Dermis microvascular lymphatic vessel endothelial cell (primary cell): Measurements from ENCODE around the gene TMTC2. TPM values are rescaled to one million over a fixed set of nuclear protein-coding genes. Genes with fewer than 3 reads are reported as not detected.

ENCODE experiments used
- DNase-seq, 2 donors: peaks; one replicate each; pipeline versions ENCODE4 v3.0.0 to v3.0.0-alpha.2; 2010; ENCODE audit warnings: low read depth in 2 of 2
- total RNA-seq: library from RNA; depleted of rRNA; stranded (reverse); fragments of >200 nt; gene quantifications from 2 replicates; pipeline ENCODE4 v1.2.1, GENCODE V29; 2014

The TMTC2 gene
- total RNA-seq, 1 donor from 2014 or later, result 4.9 TPM

DNA sequence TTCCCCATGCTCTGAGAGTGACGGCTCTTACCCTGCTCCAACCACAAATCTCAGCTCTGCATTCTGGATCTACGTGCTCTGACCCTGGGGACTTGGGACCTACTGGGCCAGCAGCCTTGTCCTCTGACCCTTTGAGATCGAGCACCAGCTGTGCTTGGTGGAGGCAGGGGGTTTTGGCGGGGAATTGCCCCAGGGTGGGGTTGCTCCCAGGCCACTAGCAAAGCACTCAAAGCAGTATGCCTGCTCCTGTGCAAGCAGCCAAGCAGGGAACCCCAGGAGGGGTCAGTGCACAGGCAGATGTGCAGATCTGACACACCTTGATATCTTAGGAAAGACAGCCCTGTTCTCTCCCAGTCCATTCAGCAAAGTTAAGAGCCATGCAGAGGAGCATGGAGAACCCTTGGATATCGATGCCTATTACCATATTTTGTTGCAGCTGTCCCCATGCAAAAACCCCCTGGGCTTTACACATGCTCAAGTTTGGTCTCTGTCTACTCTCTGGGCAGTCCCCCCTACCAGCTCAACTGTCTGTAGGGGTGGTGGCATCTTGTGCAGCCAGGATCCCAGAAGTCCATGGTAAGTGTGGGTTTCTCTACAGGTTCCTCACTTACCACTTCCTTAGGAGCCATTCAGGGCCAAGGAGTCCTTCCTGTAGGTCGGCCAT lies 319.0 kb downstream of the TMTC2 start:
- no peak for DNase-seq

DNA sequence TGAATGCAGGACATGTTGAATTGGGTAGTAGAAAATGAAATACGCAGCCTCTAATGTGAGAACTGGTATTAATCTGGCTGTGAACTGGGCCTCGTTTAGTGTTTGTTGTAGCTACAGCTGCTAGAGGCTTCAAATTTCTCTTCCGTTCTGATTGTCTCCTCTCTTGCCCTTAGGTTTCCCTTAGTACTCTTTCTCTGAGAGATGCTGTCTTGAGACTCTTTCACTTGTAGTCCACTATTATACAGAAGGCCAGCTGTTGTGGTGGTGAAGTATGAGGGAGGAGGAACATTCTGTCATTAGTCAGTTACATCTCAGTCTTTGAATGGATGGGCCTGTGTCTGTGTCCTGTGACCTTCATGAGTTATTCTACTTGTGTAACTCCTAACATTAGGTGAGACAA lies 322.0 kb downstream of the TMTC2 start:
- no peak for DNase-seq

DNA sequence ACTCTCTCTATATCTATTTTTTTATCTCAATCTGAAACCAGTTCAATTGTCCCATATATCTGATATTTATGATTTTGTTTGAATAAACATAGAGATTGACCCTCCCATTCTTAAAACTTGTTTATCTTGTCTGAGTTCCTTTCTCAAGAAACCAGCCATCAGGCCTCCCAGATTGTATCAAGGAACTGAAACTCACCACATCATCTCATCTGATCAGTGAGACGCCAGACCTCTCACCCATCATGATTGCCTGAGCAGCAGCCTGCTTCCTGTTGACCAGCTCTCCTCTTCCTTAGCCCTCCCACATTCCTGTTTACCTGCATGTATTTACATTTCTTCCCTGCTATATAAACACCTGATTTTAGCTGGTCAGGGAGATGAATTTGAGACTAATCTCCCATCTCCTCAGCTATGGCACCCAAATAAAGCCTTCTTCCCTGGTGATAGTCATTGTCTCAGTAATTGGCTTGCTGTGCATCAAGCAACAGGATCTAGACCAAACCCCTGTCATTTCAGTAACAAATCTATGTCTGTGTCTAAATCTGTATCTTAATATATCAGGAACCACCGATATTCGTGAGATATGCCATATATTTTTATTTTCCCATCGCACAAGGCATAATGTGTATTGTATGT lies 323.6 kb downstream of the TMTC2 start:
- DNase-seq, result no peak

DNA sequence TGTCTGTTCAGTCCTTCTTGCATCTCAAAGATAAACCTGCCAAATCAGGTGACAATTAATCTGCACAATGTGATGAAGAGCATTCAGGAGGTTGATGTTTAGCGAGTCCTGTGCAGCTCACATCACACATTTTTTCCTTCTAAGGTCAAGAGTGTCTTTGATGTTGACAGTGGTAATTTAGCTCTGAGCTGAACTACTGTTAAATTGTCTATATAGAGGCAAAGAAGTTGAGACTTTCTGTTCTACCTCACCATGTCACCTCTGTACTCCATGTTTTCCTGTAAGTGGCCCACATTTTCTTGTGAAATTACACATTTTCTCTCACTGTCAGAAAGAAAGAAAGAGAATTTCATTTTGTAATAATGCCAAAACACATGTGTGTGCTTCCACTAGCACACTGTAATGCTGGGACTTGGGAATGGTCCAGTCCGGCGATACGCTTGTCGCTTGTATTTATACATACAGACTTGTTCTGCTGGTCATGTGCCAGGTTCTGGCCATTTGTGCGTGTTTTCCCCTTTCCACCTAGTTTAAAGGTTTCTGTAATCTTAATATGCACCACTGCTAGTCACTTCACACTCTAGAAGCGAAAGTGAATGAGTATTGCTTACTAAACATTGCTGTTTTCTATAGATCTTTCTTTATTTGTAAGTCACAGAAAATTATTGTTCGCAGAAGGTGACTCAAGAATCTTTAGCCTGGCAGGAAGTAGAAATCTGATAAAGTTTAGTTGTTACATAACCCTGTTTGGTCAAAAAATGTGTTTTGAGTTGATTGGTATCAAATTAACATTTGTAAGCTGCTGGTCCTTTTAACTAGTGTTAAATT lies 328.9 kb downstream of the TMTC2 start:
- peak; percentile 7 to 12 for DNase-seq

DNA sequence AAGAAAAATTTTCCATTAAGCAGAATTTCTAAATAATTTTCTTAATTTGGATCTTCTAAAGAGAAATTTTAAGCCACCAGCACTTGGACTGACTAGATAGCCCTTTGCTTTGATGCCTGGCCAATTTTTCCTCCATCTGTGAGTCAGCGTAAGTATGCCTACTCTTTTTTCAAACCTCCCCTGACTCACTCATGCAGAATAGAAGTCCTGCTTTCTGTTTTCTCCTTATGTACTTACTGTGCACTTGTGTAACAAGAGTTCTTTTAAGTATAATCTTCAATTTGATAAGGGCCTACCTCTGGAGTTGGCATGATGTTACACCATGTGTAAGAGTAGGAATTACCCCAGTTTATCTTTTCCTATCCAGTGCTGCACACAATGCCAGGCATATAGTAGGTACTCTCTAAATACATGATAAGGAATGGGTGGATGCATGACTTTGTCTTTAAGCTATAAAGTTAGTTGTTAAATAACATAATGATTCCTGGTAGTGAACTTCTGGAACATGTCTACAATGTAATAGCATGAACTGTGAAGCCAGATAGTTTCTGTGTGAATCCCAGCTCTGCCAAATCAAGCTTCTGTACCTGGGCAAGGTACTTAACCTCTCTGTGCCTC lies 329.6 kb downstream of the TMTC2 start:
- DNase-seq, result peak; percentile 68 to 72

DNA sequence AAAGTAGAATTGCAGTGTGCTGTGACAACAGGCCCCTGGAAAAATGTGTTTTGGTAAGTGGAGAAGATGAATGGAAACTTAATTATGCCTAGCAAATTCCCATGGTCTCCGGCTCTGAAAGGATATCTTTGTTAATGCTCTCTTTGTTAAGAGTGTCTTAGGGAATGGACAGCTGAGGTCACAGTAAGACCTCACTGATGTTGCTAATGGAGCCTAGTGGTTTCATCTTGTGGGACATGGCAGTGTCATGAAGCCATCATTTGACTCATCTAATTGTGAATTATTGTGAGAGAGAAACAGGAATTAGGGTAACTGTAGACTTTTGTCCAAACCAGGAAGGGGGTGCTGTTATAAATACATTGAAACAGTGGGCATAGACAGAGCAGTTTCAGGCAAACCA lies 330.3 kb downstream of the TMTC2 start:
- no peak for DNase-seq

DNA sequence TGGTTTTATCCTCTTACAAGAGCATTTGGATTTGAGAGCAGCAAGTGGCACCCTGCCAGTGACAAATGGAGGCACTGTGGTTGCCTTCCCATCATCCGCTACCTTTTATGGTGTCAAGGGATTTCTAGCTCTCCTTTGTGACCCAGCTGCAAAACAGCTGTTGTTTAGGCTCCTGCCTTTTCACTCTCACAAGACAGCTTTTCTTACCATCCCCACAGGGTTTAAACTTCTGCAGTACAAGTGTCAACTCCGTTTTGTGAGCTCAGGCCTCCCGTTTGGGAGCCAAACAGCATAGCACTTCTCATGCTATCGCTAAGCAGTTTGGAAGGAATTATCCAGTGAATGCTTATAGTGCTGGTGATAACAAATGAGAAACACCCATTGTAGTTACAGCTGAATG lies 331.4 kb downstream of the TMTC2 start:
- DNase-seq, result no peak

DNA sequence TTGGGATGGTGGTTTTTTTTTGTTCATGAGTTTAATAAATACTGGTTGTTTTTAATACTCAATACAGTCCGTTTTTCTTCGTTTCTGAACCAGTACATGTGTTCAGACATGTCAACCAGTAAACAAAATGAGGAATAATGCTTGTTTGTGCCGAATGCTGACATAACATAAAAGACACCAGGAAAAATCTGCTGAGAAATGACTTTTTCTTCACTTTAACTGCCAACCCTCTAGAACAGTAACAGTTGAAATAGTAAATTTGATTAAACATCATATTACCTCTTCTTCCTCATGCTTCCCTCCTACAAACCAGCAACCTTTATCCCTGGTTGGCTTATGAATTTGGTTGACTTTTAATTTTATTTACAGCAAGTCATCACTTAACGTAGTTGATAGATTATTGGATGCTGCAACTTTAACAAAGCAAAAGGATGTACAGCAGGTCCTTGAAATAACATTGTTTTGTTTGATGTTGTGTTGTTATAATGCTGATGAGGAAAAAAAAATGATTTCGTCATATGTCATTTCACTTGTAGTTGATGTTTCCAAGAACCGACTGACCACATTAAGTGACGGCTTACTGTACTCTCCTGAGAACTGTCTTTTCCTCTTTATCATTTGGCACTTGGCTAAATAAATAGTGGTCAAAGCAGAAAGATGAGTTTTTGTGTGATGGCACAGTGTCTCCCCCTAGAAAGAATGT lies 340.5 kb downstream of the TMTC2 start:
- no peak for DNase-seq

DNA sequence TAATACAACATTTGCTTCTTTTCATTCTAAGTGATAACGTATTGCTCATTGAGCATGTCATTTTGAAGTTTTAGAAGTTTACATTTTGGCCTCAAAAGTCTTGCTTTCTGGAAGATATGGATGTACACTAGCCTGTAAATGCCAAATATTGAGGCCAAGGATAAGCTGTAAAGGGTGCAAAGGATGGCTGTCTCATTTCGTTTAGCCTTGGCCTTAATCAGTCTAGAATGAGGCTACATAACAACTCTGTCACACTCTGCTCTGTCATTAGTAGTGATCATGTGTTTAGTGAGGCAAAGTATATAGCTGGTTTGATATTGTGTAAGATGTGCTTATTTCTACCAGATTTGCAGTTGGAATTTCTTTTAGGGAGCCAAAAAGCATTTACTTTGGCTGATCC lies 344.5 kb downstream of the TMTC2 start:
- no peak for DNase-seq

DNA sequence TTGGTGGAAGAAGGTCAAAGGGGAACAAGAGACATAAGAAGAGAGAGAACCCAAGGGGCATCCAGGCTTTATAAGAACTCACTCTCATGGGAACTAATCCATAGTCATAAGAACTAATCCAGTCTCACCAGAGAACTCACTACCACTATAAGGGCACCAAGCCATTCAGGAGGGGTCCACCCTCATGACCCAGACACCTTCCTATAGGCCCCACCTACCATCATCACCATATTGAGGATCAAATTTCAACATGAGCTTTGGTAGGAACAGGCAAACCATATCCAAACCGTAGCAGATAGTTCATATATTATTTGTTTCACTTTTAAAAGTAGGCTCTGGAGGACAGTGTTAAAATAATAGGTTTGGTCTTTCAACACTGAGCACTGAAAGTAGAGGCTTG lies 350.1 kb downstream of the TMTC2 start:
- DNase-seq, result no peak

DNA sequence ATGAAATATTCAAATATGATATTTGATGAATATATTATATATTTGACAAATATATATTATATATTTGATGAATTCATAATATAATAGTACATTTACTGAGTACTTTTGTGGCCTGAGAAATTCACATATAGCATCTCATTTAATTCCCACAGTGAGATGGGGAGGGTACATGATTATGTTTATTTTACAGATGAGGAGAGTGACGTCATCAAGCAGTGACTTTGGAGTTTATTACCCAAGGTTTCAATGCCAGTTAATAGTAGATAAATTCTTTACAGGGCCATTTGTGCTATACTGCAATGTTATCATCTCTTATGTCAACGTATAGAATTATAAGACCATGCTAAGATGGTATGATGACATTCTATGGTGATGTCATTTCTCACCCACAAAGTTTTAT lies 352.7 kb downstream of the TMTC2 start:
- no peak for DNase-seq

DNA sequence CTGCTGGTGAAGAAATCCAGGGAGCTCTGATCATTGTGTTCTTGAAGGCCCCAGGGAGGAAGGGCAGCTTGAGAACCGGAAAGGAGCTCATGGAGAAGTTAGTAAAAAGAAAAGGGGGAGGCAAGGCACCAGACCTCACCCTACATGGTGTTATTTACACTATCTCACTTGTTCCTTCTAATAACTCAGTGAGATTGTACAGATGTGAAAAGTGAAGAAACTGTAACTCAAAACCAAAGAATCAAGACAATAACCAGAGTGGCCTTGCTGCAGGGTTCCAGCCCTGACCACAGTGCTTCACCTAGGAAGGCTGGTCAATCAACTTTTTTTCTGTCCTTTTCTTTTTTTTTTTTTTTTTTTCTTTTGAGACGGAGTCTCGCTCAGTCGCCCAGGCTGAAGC lies 353.6 kb downstream of the TMTC2 start:
- no peak for DNase-seq

DNA sequence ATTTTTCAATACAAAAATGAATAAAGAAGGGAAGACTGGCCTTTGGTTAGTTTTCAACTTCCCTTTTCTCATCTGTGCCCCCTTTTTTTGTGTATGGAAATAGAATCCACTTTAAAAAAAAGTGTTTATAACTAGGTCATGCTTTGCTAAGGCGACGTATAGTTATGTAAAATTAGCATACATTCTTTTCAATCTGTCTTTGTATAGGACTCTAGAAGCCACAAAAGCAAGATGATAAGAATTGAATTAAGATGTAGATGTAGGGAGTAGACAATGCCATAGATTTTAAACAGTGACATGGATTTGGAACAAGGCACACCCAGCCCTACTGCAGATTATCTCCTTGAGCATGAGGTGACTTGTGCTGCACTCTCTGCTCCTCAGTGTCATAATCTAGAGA lies 354.3 kb downstream of the TMTC2 start:
- no peak for DNase-seq

DNA sequence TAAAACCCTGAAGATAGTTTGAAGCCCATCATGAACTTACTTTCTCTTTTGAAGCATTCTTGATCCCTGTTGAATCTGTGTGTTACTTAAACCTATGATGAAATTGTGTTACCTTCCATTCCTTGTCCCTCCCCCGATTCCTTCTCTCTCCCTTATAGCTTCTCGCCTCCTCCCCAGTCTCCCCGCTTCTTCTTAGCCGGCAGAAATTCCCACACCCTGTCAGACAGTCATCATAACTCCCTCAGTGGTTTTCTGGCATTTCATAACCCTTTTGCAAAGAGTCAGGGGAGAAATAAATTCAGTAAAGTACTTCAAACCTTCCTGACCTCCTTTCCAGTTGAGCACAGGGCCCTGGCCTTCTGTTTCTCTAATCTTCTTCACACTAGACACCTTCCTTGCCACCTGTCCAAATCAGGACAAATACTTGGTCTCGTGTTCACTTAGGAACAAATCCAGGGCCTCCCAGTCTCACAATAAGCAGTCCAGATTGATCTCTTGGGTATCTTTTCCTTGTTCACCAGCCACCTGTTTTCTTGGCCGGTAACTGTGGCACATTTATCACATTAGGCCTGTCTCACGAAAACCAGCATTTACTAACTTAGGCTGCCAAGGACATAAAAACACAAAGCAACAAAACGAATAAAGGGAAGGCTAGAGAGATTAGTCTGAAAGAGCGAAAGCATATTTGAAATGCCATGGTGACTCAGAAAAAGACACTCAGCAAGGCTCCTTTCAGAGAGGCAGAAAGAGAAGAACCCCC lies 355.9 kb downstream of the TMTC2 start:
- DNase-seq, result no peak

DNA sequence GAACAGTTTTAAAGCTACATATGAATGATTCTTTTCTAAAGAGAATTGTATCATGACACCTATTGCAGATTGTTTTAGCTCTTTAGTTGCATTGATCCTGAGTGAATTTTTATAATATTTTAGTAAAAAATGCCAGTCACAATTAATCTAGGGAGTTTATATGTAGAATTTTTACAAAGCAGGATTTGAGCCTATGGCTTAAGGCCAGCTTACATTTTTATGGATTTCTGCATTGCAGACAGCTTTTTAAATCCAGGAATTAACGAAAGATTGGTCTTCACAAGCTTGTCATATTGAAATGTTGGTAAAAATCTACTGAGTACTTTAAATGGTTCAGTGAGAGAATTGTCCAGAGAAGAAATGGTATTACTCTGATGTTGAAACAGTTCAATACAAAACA lies 358.0 kb downstream of the TMTC2 start:
- no peak for DNase-seq

DNA sequence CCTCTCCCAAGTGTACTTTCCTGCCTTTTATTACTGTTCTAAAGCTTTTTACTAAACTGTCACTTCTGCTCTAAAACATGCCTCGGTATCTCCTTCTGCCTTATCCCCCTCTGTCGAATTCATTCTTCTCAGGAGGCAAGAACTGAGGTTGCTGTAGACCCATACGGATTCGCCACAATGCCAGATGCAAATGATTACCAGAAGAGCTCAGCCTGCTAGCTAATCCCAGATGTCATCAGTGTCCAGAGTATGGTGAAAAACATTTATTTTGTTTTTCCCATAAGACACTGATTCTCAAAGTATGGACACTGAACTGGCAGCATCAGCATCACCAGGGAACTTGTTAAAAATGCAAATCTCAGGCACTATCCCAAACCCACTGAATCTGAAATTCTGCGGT lies 359.3 kb downstream of the TMTC2 start:
- no peak for DNase-seq

DNA sequence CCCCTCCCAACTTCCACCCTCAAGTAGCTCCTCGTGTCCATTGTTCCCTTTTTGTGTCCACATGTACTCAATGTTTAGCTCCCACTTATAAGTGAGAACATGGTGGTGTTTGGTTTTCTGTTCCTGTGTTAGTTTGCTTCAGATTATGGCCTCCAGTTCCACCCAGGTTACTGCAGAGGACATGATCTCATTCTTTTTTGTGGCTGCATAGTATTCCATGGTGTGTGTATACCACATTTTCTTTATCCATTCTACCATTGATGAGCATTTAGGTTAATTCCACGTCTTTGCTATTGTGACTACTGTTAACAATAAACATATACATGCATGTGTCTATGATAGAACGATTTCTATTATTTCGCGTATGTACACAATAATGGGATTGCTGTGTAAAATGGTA lies 362.6 kb downstream of the TMTC2 start:
- DNase-seq, result no peak

DNA sequence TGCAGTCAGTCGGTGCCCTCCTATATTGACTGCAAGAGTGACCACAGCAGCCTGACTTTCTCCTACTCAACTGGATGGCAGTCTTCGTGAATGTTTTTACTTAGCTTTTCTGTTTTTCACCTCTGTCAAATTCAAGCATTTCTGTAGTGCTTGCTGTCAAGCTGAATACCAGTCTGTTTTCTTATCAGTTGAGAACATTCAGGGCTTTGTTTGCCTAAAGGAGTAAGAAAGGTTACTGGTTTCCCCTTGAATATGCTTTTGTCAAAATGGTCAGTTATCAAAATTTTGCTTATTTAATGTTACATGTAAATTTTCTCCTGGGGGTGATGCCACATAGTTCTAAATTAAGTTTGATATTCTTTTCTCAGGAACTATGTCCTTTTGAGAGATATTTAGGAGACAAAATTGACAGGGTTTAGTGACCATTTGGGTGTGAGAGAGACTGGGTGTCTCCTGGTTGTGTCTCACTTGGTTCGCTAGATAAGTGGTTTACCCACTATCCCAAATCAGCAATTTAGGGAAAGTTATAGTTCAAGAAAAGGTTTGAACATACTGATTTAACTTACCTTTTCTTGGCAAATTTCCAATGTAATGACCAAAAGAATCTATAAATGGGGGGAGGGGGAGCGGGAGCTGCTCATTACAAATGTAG lies 366.3 kb downstream of the TMTC2 start:
- DNase-seq, result no peak

DNA sequence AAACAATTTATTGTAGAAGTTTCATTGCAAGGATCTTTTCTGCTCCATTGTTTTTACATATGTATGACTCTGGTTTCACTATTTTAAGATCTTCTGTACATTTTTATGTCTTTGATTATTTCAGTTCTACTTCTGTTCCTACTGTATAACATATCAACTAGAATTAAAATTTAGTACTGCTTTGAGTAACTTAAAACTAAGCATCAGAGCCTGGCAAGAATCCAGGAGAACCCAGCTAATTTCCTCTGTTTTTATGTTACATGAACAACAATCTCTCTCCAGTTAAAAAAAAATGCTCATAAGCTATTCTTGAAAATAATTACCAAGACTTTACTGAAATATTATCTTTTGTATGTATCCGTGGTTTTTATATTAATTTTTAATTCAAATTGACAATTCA lies 370.7 kb downstream of the TMTC2 start:
- DNase-seq, result peak; percentile 1 to 19

DNA sequence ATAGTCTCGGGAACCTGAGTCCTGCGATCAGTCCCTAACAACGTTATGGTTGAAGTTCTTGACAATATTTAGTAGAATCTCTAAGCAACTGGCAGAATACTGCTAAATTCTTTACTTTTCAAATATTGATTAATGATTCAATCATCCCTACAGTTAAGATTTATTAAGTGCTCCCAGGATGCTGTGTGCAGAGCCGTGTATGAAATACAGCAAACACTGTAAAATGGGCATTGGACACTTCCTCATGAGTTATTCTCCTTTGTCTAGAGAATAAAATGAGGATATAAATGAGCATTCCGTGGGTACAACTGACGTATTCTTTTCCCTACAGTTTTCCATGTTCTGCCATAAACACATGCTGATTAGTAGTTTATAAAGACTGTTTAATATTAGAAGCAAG lies 372.4 kb downstream of the TMTC2 start:
- DNase-seq, result no peak
